ENCODE data around the gene NBPF3. TPM values are rescaled to one million over a fixed set of nuclear protein-coding genes. Genes with fewer than 3 reads are reported as not detected.

Gene NBPF3
- total and polyA plus RNA-seq, 2 donors (not counting 3 experiments of a cell fraction or from before 2014, with no cell fraction given): 3.3 to 6.5 TPM

- DNase-seq (ENCODE audit: low read depth, low spot score): no peak
- no peak overlapping the region for H3K27ac ChIP-seq (ENCODE audit: insufficient read depth, low read depth, low read length)
- no peak overlapping the region for H2AFZ ChIP-seq (ENCODE audit: low read depth, low read length)
- peaks cover 3 to 5% of the 10 kb centered on the region in 2 experiments for H3K27me3 ChIP-seq (ENCODE audit: control insufficient read depth in 2 of 2, insufficient read depth in 2 of 2, low read length in 2 of 2)
- H3K79me2 ChIP-seq (ENCODE audit: control insufficient read depth, insufficient read depth, low read length): no peaks in the 10 kb centered on the region
- H3K4me2 ChIP-seq (ENCODE audit: insufficient read depth, low read length): no peak overlapping the region
- H3K9me3 ChIP-seq (replicated peaks; ENCODE audit: control insufficient read depth, insufficient read depth, low read length): no peaks in the 10 kb centered on the region
- FAIRE-seq: no peak
- no peaks in the 10 kb centered on the region for H4K20me1 ChIP-seq (replicated peaks; ENCODE audit: control insufficient read depth, extremely low read depth, insufficient read depth, low read length)
- TF ChIP-seq GATA2 (IDR thresholded peaks at IDR 0.05; ENCODE audit: insufficient read depth, insufficient read length, low read depth, low read length) (no peak), POLR2AphosphoS5 (IDR thresholded peaks at IDR 0.05; ENCODE audit: insufficient read depth, low read depth, low read length) (no peak), POLR2A (IDR thresholded peaks at IDR 0.05; ENCODE audit: low read depth, low read length) (no peak), JUN (IDR thresholded peaks at IDR 0.05; ENCODE audit: borderline replicate concordance, insufficient read depth, insufficient read length, low read depth) (no peak), MYC (IDR thresholded peaks at IDR 0.05; ENCODE audit: low read depth, low read length) (no peak), FOS (IDR thresholded peaks at IDR 0.05; ENCODE audit: borderline replicate concordance, insufficient read depth, low read length) (no peak), MAX (IDR thresholded peaks at IDR 0.05; ENCODE audit: insufficient read depth, insufficient read length) (no peak), EZH2 (IDR thresholded peaks at IDR 0.05; ENCODE audit: borderline replicate concordance, low read depth, low read length, severe bottlenecking) (no peak), CTCF (IDR thresholded peaks at IDR 0.05; ENCODE audit: extremely low read depth in 1 of 2, insufficient read depth in 1 of 2, low read depth in 1 of 2, low read length in 2 of 2) (no peak)
- intact Hi-C loops (cut with micrococcal nuclease) (no loop called here), dilution Hi-C loops (cut with MboI; ENCODE audit: extremely low pct_ligation_motif_present, low sequenced_read_pairs) (no loop called here)
- H3K9ac ChIP-seq (replicated peaks; ENCODE audit: extremely low read depth, insufficient read depth, low read length): no peak overlapping the region
- no peak overlapping the region for H3K4me3 ChIP-seq (replicated peaks in 1 of 3; ENCODE audit: insufficient read depth in 1 of 3, low read depth in 1 of 3, low read length in 3 of 3)
- ChIA-PET CTCF (interaction anchor here (1.2 kb wide), 1 partner anchor 119 kb away, joined by 3 read pairs; no protein-coding TSS in a partner anchor), POLR2A (no interaction called here)
- H3K4me1 ChIP-seq (ENCODE audit: control insufficient read depth, extremely low read depth, insufficient read depth, low read length): no peaks in the 10 kb centered on the region
- H3K36me3 ChIP-seq (ENCODE audit: control insufficient read depth in 2 of 2, extremely low read depth in 1 of 2, insufficient read depth in 2 of 2, low read length in 2 of 2): no peaks in the 10 kb centered on the region
- BruUV-seq (replicated peaks): no TSS peak
- H3K9me1 ChIP-seq (replicated peaks; ENCODE audit: control insufficient read depth, extremely low read depth, insufficient read depth, low read length): no peaks in the 10 kb centered on the region
These were observed 49.2 kb downstream of the NBPF3 start for GRCh38 chr1:21489146-21489545.
